A549 (cell line): ENCODE measurements around the gene EMID1. TPM values are rescaled to one million over a fixed set of nuclear protein-coding genes. Genes with fewer than 3 reads are reported as not detected.
"Not testable (repeated sequence)": the region's sequence is repeated elsewhere in the genome, so short reads cannot be mapped to it uniquely, and the experiment has no call there.

ENCODE experiments used
- ATAC-seq, 2 experiments: fragments of 200-7000 bp in 1 of 2; fragments of >200 bp in 1 of 2; cut with Nextera tagmentation in 1 of 2; cut with Tn5 transposase in 1 of 2; 3 replicates each; pipeline versions ENCODE4 v1.8.0 to v1.9.1; 2018 to 2020; ENCODE audit warnings: mild to moderate bottlenecking in 1 of 2, moderate library complexity in 1 of 2
- CTCF ChIA-PET: fragments of 300-600 bp; sonication (Branson Sonifier 250); formaldehyde crosslinking; extraction: SDS; loops from one replicate; lab custom pipeline; 2021; ENCODE audit warnings: antibody characterized with exemption, inconsistent platforms; lab: Yijun Ruan, JAX
- POLR2A ChIA-PET: fragments of 350-600 bp; formaldehyde crosslinking; extraction: SDS; loops from one replicate; lab custom pipeline; 2021; ENCODE audit warnings: antibody characterized with exemption, inconsistent platforms; lab: Yijun Ruan, JAX
- DNase-seq, 2 experiments: peaks; one replicate each; pipeline versions ENCODE4 v3.0.0 to v3.0.0-alpha.2; 2011 to 2016; ENCODE audit warnings: low read depth in 1 of 2, low spot score in 1 of 2
- FAIRE-seq: peaks from 2 replicates; lab custom pipeline; 2011; peaks lifted over from hg19 to GRCh38; lab: Jason Lieb, UNC
- H3K27ac ChIP-seq, 2 experiments: fragments of >200 bp; sonication (Bioruptor Twin); formaldehyde crosslinking; 3 replicates each; pipeline ENCODE4 v1.5.1; 2016 to 2017
- H3K4me1 ChIP-seq: fragments of >200 bp; sonication (Bioruptor Twin); formaldehyde crosslinking; 3 replicates; pipeline ENCODE4 v1.6.1; 2016
- H3K4me2 ChIP-seq: fragments of >200 bp; sonication (Bioruptor Twin); formaldehyde crosslinking; 3 replicates; pipeline ENCODE4 v1.6.1; 2016
- H3K4me3 ChIP-seq: fragments of >200 bp; sonication (Bioruptor Twin); formaldehyde crosslinking; 3 replicates; pipeline ENCODE4 v1.5.1; 2016
- H3K9me3 ChIP-seq: fragments of >200 bp; sonication (Bioruptor Twin); formaldehyde crosslinking; 3 replicates; pipeline ENCODE4 v1.6.1; 2016
- CBX2 ChIP-seq: fragments of 200-600 bp; sonication (generic); IDR thresholded peaks from 2 replicates; pipeline ENCODE4 v1.6.1; 2016; ENCODE audit warnings: low read depth, mild to moderate bottlenecking, borderline replicate concordance
- CBX8 ChIP-seq: fragments of 200-600 bp; sonication (generic); IDR thresholded peaks from 2 replicates; pipeline ENCODE4 v1.6.1; 2016
- CHD2 ChIP-seq: fragments of 150-350 bp; IDR thresholded peaks from 2 replicates; pipeline ENCODE4 v1.6.1; 2014; ENCODE audit warnings: low read length; ENCODE audit not compliant: partially characterized antibody
- EHF ChIP-seq: fragments of 250-450 bp; sonication (Bioruptor Pico); IDR thresholded peaks from 2 replicates; pipeline ENCODE4 v1.5.0; 2020; ENCODE audit warnings: mild to moderate bottlenecking
- FOSB ChIP-seq: fragments of 250-450 bp; sonication (Bioruptor Pico); IDR thresholded peaks from 2 replicates; pipeline ENCODE4 v1.5.0; 2020; ENCODE audit warnings: mild to moderate bottlenecking, moderate library complexity
- FOSL2 ChIP-seq, 2 experiments: fragments of 450-650 bp in 1 of 2; fragments of >200 bp in 1 of 2; sonication (Bioruptor Twin) in 1 of 2; formaldehyde crosslinking; IDR thresholded peaks; 2 replicates each; pipeline versions ENCODE4 v1.5.0 to v1.6.1; 2016 to 2020; ENCODE audit warnings: mild to moderate bottlenecking in 1 of 2, moderate library complexity in 1 of 2
- HOXA7 ChIP-seq: fragments of 250-450 bp; sonication (Bioruptor Pico); IDR thresholded peaks from 2 replicates; pipeline ENCODE4 v1.5.0; 2020; ENCODE audit warnings: mild to moderate bottlenecking, moderate library complexity
- HOXB13 ChIP-seq: fragments of 250-450 bp; sonication (Bioruptor Pico); IDR thresholded peaks from 2 replicates; pipeline ENCODE4 v1.5.0; 2020; ENCODE audit warnings: low read depth, mild to moderate bottlenecking, moderate library complexity
- HOXB5 ChIP-seq: fragments of 250-450 bp; sonication (Bioruptor Pico); IDR thresholded peaks from 2 replicates; pipeline ENCODE4 v1.5.0; 2020; ENCODE audit warnings: mild to moderate bottlenecking, moderate library complexity
- JUNB ChIP-seq: fragments of >200 bp; sonication (Bioruptor Twin); formaldehyde crosslinking; IDR thresholded peaks from 2 replicates; pipeline ENCODE4 v1.6.1; 2016
- MYC ChIP-seq: IDR thresholded peaks from 2 replicates; pipeline ENCODE4 v1.6.1; 2012; ENCODE audit warnings: mild to moderate bottlenecking, inconsistent platforms, low read length, improper control_type of control experiment, borderline replicate concordance
- NFE2L2 ChIP-seq: fragments of 150-350 bp; conservative IDR thresholded peaks from 2 replicates; pipeline ENCODE4 v1.6.1; 2014; ENCODE audit warnings: low read length
- POLR2A ChIP-seq: IDR thresholded peaks from 2 replicates; pipeline ENCODE4 v1.6.1; 2012; ENCODE audit warnings: mild to moderate bottlenecking, low read length
- RCOR1 ChIP-seq: fragments of 150-350 bp; IDR thresholded peaks from 2 replicates; pipeline ENCODE4 v1.6.1; 2014; ENCODE audit warnings: antibody characterized with exemption, low read length, low read depth
- SMC3 ChIP-seq: fragments of >200 bp; sonication (Bioruptor Twin); formaldehyde crosslinking; IDR thresholded peaks from 3 replicates; pipeline ENCODE4 v1.6.1; 2018; ENCODE audit warnings: inconsistent platforms
- SREBF2 ChIP-seq: fragments of 450-650 bp; IDR thresholded peaks from 2 replicates; pipeline ENCODE4 v1.6.1; 2014; ENCODE audit warnings: mild to moderate bottlenecking, moderate library complexity
- TFCP2L1 ChIP-seq: fragments of 250-450 bp; sonication (Bioruptor Pico); IDR thresholded peaks from 2 replicates; pipeline ENCODE4 v1.5.0; 2021; ENCODE audit warnings: mild to moderate bottlenecking
- ZSCAN20 ChIP-seq: fragments of 250-450 bp; sonication (Bioruptor Pico); IDR thresholded peaks from 2 replicates; pipeline ENCODE4 v1.8.0; 2022; ENCODE audit warnings: mild to moderate bottlenecking, moderate library complexity
- WGBS: methylation state at CpG from one replicate; pipeline ENCODE4 v1.1.6; 2017; ENCODE audit errors: missing lambda C conversion rate; 5-methylcytosine and 5-hydroxymethylcytosine counted together
- polyA plus RNA-seq, 4 experiments: library from polyadenylated mRNA; depleted of rRNA in 3 of 4; stranded (reverse); fragments of >200 nt; fragmentation: RNase III in 1 of 4; extraction: RNeasy Plus Mini Kit Qiagen cat#74134 plus additional on column Dnase treatment in 1 of 4; gene quantifications; 2 replicates in 3 of 4; 3 replicates in 1 of 4; pipeline ENCODE4 v1.2.3, GENCODE V29; 2011 to 2017
- TF ChIP-seq, protein P1 (sequence below): fragments of >200 bp; sonication (Bioruptor Twin); formaldehyde crosslinking; IDR thresholded peaks from 3 replicates; pipeline ENCODE4 v1.6.1; 2016
- TF ChIP-seq, protein P2 (sequence below): fragments of 150-350 bp; IDR thresholded peaks from 2 replicates; pipeline ENCODE4 v1.6.1; 2014; ENCODE audit warnings: low read depth, mild to moderate bottlenecking, low read length
- TF ChIP-seq, protein P3 (sequence below): fragments of 250-450 bp; sonication (Bioruptor Pico); IDR thresholded peaks from 2 replicates; pipeline ENCODE4 v1.5.0; 2021; ENCODE audit warnings: mild to moderate bottlenecking, moderate library complexity, borderline replicate concordance
- TF ChIP-seq, protein P4 (sequence below): fragments of >200 bp; sonication (Bioruptor Twin); formaldehyde crosslinking; IDR thresholded peaks from 2 replicates; pipeline ENCODE4 v1.6.1; 2016
- TF ChIP-seq, protein P5 (sequence below): IDR thresholded peaks from 2 replicates; pipeline ENCODE4 v1.6.1; 2012; ENCODE audit warnings: low read depth, borderline replicate concordance
- TF ChIP-seq, protein P6 (sequence below): IDR thresholded peaks from 2 replicates; pipeline ENCODE4 v1.6.1; 2012

Gene EMID1
- polyA plus RNA-seq, 2 of the 4 experiments (the other 2 are of a cell fraction) = 0.28 TPM

DNA sequence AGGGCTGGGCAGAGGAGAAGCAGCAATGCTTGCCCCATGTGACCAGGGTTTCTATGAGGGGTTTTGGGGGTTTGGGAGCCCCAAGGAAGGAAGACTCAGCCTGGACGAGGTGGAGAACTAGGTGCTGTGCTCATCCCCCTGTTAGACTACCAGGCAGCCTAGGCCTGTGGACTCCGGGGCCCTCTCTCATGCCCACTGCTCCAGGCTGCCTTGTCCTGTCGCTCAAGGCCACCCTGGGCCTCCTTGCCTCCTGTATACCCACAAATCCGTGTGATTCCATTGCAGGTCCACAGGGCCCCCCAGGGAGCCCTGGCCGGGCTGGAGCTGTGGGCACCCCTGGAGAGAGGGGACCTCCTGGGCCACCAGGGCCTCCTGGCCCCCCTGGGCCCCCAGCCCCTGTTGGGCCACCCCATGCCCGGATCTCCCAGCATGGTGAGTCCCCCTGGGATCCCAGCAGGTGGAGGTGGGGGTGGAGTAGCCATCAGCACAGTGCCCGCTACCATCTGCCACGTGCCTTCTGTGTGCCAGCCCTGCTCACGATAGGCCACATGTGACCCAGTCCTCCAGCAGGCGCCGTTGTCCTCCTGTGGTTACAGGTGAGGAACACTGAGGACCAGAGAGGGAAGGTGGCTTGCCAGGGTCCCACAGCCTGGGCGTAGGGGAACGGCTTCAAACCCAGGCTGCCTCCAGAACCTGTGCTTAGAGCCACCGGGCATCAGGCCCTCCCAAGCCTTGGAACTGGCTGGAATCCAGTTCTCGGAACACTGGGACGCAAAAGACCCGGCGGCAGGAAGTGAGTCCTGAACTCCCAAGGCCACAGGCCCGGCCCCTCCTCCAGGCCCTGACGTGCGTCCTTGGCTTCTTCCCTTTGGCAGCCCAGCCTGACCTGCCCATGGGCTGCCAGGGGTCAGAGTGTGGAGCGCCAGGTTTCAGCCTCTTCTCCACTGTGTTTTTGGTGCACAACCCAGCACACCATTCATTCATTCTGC, 26.6 kb downstream of the EMID1 start:
- FAIRE-seq (no peak), DNase-seq (no peak), ATAC-seq (no peak)
- Histone ChIP-seq H3K4me3 (no peak overlapping the region), H3K4me2 (no peak overlapping the region), H3K9me3 (no peaks in the 10 kb centered on the region), H3K4me1 (no peaks in the 10 kb centered on the region), H3K27ac (no peak overlapping the region)
- 77% methylated on average over 8 of the region's 22 CpGs for WGBS
- CTCF ChIA-PET = interaction anchor here (4.6 to 5.2 kb wide), 2 partner anchors 13 kb away, joined by 26 to 35 read pairs; no protein-coding TSS in a partner anchor
- POLR2A ChIA-PET = no interaction called here
- TF ChIP-seq ZSCAN20 (no peak), HOXB5 (CRISPR knock-in tag) (no peak), CBX8 (no peak), MYC (no peak), POLR2A (no peak), TFCP2L1 (CRISPR knock-in tag) (no peak)
- TF ChIP-seq, protein P1, sequence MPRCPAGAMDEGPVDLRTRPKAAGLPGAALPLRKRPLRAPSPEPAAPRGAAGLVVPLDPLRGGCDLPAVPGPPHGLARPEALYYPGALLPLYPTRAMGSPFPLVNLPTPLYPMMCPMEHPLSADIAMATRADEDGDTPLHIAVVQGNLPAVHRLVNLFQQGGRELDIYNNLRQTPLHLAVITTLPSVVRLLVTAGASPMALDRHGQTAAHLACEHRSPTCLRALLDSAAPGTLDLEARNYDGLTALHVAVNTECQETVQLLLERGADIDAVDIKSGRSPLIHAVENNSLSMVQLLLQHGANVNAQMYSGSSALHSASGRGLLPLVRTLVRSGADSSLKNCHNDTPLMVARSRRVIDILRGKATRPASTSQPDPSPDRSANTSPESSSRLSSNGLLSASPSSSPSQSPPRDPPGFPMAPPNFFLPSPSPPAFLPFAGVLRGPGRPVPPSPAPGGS = no peak
- TF ChIP-seq, protein P2, sequence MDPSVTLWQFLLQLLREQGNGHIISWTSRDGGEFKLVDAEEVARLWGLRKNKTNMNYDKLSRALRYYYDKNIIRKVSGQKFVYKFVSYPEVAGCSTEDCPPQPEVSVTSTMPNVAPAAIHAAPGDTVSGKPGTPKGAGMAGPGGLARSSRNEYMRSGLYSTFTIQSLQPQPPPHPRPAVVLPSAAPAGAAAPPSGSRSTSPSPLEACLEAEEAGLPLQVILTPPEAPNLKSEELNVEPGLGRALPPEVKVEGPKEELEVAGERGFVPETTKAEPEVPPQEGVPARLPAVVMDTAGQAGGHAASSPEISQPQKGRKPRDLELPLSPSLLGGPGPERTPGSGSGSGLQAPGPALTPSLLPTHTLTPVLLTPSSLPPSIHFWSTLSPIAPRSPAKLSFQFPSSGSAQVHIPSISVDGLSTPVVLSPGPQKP = no peak

DNA sequence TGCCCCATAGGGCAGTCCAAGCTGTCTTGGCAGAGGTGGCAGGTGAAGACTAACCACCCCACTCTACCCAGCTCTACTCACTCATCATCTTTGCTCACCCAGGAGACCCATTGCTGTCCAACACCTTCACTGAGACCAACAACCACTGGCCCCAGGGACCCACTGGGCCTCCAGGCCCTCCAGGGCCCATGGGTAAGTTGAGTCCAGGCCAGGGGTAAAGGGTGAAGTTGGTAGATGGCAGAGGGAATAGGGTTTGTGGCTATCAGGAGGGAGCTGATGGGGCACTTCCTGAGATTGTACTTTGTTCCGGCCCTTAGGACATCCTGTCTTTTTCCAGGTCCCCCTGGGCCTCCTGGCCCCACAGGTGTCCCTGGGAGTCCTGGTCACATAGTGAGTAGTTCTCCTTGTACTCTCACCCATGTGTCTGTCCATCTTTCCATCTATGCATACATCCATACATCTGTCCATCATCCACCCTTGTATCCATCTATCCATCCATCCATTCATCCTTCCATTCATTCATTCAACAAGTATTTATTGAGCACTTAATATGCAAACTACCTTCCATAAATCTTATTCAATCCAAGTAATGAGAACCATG, 27.7 kb downstream of the EMID1 start:
- CTCF ChIA-PET = interaction anchor here (5.2 kb wide), 1 partner anchor 12 kb away, joined by 35 read pairs; no protein-coding TSS in a partner anchor

DNA sequence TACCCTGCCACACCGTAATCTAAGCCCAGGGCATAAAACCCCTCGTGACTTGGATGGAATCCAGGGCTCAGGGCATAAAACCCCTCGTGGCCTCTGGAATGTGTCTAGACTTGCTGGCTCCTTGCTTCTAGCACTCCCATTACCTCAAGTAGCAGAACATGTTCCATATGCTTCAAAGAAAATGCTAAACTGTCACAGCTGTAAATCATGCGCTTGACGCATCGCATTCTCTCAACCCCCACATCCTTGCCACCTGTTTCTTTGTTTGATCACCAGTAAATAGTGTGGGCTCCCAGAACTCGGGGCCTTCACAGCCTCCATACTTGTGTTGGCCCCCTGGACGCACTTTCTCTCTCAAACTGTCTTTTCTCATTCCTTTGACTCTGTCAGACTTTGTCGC, 34.8 kb downstream of the EMID1 start:
- H3K27ac ChIP-seq, H3K4me2 ChIP-seq, ATAC-seq, DNase-seq, H3K4me1 ChIP-seq, POLR2A ChIA-PET, H3K4me3 ChIP-seq, CTCF ChIA-PET, FAIRE-seq: not testable (repeated sequence)
- 56% methylated on average over 9 of the region's 9 CpGs for WGBS
- H3K9me3 ChIP-seq = peaks cover 14% of the 10 kb centered on the region

More for the DNA sequence above, 27.7 kb downstream of the EMID1 start:
- no peak overlapping the region for H3K27ac ChIP-seq
- FAIRE-seq (no peak), ATAC-seq (no peak), DNase-seq (no peak)
- H3K4me1 ChIP-seq = no peaks in the 10 kb centered on the region
- no peak overlapping the region for H3K4me2 ChIP-seq
- 80% methylated on average over 1 of the region's 1 CpG for WGBS
- no peak for TF ChIP-seq SREBF2
- TF ChIP-seq RCOR1 = no peak
- TF ChIP-seq, protein P3, sequence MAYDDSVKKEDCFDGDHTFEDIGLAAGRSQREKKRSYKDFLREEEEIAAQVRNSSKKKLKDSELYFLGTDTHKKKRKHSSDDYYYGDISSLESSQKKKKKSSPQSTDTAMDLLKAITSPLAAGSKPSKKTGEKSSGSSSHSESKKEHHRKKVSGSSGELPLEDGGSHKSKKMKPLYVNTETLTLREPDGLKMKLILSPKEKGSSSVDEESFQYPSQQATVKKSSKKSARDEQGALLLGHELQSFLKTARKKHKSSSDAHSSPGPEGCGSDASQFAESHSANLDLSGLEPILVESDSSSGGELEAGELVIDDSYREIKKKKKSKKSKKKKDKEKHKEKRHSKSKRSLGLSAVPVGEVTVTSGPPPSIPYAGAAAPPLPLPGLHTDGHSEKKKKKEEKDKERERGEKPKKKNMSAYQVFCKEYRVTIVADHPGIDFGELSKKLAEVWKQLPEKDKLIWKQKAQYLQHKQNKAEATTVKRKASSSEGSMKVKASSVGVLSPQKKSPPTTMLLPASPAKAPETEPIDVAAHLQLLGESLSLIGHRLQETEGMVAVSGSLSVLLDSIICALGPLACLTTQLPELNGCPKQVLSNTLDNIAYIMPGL (CRISPR knock-in tag) = no peak
- no peak for TF ChIP-seq CHD2
- no peak for TF ChIP-seq SMC3
- no peak for TF ChIP-seq HOXB5 (CRISPR knock-in tag)
- no peak for TF ChIP-seq MYC
- no peak for TF ChIP-seq EHF (CRISPR knock-in tag)
- no peak for TF ChIP-seq NFE2L2
- TF ChIP-seq, protein P4, sequence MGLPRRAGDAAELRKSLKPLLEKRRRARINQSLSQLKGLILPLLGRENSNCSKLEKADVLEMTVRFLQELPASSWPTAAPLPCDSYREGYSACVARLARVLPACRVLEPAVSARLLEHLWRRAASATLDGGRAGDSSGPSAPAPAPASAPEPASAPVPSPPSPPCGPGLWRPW = no peak
- TF ChIP-seq FOSL2 (IDR thresholded peaks at IDR 0.05) = no peak
- no peak for TF ChIP-seq FOSL2 (CRISPR knock-in tag; IDR thresholded peaks at IDR 0.05)
- TF ChIP-seq CBX2 = no peak
- TF ChIP-seq JUNB = no peak
- TF ChIP-seq HOXA7 (CRISPR knock-in tag) = no peak
- TF ChIP-seq FOSB (CRISPR knock-in tag) = no peak
- TF ChIP-seq, protein P5, sequence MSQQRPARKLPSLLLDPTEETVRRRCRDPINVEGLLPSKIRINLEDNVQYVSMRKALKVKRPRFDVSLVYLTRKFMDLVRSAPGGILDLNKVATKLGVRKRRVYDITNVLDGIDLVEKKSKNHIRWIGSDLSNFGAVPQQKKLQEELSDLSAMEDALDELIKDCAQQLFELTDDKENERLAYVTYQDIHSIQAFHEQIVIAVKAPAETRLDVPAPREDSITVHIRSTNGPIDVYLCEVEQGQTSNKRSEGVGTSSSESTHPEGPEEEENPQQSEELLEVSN = no peak
- TF ChIP-seq, protein P6, sequence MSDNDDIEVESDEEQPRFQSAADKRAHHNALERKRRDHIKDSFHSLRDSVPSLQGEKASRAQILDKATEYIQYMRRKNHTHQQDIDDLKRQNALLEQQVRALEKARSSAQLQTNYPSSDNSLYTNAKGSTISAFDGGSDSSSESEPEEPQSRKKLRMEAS = no peak
- no peak for TF ChIP-seq HOXB13
- no peak overlapping the region for H3K4me3 ChIP-seq
- H3K9me3 ChIP-seq = no peaks in the 10 kb centered on the region
- POLR2A ChIA-PET = no interaction called here
